RWPE1 (cell line): ENCODE results near the gene ITIH3.
A peak's percentile ranks its signal among the peaks of the same experiment; 100 is the strongest.

Experiments
- CTCF ChIA-PET: fragments of 350-600 bp; sonication (Branson Sonifier 250); formaldehyde crosslinking; extraction: SDS; loops from one replicate; lab custom pipeline; 2021; lab: Yijun Ruan, JAX
- POLR2A ChIA-PET: fragments of 400-600 bp; formaldehyde crosslinking; extraction: SDS; loops from one replicate; lab custom pipeline; 2020; ENCODE audit warnings: antibody characterized with exemption; ENCODE audit not compliant: low non-redundant PET; lab: Yijun Ruan, JAX
- DNase-seq: peaks from one replicate; pipeline ENCODE4 v3.0.0; 2012; ENCODE audit warnings: low spot score
- H3K27ac ChIP-seq: fragments of 450-650 bp; 2 replicates; pipeline ENCODE4 v1.5.1; 2017
- CTCF ChIP-seq: fragments of 450-650 bp; conservative IDR thresholded peaks from 2 replicates; pipeline ENCODE4 v1.5.1; 2017; ENCODE audit warnings: low read depth, mild to moderate bottlenecking

ITIH3 gene

DNA sequence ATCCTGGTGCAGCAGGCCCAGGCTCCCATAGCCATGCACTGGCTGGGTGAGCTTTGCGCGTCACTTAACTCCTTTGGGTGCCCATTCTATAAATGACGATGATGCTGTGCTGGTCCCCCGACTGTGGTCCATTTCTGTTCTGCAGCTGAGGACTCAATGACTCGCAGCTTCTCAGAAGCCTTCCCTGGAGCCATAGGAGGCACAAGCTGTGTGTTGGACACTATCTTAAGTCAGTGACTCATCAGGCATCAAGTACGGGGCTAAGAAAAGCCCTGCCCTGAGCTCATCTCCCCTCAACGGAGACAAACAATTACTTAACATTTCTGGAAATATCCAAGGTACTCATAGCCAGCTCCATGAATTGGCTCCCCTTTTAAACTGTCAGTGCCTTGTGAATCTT lies 54.0 kb downstream of the ITIH3 start:
- no peak for DNase-seq
- H3K27ac ChIP-seq = no peak overlapping the region
- TF ChIP-seq CTCF = no peak
- POLR2A ChIA-PET = no interaction called here
- CTCF ChIA-PET = no interaction called here

GRCh38 chr3:52849656-52850055 lies 55.1 kb downstream of the ITIH3 start:
- no peak for DNase-seq
- no peak overlapping the region for H3K27ac ChIP-seq
- no peak for TF ChIP-seq CTCF
- POLR2A ChIA-PET = no interaction called here
- CTCF ChIA-PET = no interaction called here

DNA sequence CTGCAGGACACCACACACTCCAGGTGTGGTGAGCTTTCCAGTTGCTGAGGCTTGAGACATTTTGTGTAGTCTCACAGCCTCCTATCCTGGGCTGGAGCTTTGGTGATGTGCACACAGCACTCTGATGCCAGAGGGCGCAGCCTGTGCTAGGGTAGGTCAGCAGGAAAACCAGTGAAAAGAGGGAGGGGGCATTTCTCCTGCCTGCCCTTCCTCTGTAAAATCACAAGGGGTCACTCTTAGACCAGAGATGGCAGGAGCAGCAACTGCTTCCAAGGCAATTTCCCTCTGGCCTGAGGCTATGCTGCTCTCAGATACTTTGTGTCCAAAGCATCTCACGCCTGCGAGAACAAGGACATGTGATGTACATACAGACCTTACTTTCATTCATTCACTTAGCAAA lies 56.8 kb downstream of the ITIH3 start:
- H3K27ac ChIP-seq = no peak overlapping the region
- ChIA-PET CTCF (interaction anchor here (0.6 kb wide), 1 partner anchor 276 kb away, joined by 4 read pairs; no protein-coding TSS in a partner anchor), POLR2A (no interaction called here)
- no peak; the same call in 1 of the 2 replicates for TF ChIP-seq CTCF
- DNase-seq = peak; percentile 34

- ChIA-PET CTCF (interaction anchor here (0.6 to 1.3 kb wide), 3 partner anchors 82 to 1414 kb away, joined by 3 to 4 read pairs (median 3); no protein-coding TSS in a partner anchor), POLR2A (no interaction called here)
- TF ChIP-seq CTCF = no peak
- no peak for DNase-seq
- no peak overlapping the region for H3K27ac ChIP-seq
Observed at GRCh38 chr3:52852419-52852818, 57.8 kb downstream of the ITIH3 start.

DNA sequence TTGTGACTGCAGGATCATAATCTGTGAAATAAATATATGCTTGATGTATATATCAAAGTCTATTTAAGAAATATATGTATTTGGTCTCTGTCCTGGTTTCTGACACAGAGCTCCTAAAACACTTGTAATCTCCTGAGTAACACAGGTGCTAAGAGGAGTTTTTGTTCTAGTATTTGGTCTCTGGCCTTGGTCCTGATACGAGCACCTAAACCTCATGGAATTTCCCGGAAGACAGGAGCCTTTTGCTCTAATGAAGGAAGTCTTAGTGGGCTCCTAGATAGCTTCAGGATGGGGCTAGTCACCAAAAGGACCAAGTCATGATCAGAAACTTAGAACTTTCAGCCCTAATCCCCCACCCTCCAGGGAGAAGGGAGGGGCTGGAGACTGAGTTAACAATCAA lies 59.4 kb downstream of the ITIH3 start:
- ChIA-PET CTCF (no interaction called here), POLR2A (no interaction called here)
- H3K27ac ChIP-seq = no peak overlapping the region
- TF ChIP-seq CTCF = no peak
- DNase-seq = no peak

- ChIA-PET CTCF (no interaction called here), POLR2A (no interaction called here)
- TF ChIP-seq CTCF = no peak
- no peak overlapping the region for H3K27ac ChIP-seq
- no peak for DNase-seq
Observed at GRCh38 chr3:52856666-52857065, 62.1 kb downstream of the ITIH3 start.
